ENCODE measurements around the gene KLHL29. TPM values are rescaled to one million over a fixed set of nuclear protein-coding genes. Genes with fewer than 3 reads are reported as not detected.

The KLHL29 gene
- total and polyA plus RNA-seq, 2 of the 13 experiments (the other 11 are each of a cell fraction or from before 2014, with no cell fraction given) = 0.01 TPM; not detected in 1

DNA sequence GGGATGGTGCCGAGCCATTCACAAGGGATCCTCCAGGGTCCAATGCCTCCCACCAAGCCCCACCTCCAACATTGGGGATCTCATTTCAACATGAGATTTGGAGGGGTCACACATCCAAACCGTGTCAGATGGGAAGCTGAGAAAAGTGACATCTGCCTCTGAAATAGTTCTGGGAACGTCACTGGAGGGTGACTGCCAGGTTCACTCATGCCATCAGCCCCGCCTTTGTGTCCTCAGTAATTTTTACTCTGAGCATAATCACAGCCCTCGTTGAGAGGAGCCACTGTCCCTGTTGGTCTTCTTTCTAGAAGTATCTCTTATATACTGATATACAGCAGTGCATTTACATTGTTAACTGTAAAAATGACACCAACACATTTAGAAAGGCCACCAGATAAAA is 67.4 kb downstream of the KLHL29 start:
- Histone ChIP-seq H3K4me1 (ENCODE audit: insufficient read depth, low read length) (no peaks in the 10 kb centered on the region), H3K4me2 (ENCODE audit: low read depth, low read length) (no peak overlapping the region), H3K27me3 (ENCODE audit: control insufficient read depth in 1 of 2, insufficient read depth in 2 of 2, low read length in 2 of 2) (peaks cover 1 to 9% of the 10 kb centered on the region in 2 experiments; a peak in 2 of 5 replicates), H3K4me3 (replicated peaks in 1 of 3; ENCODE audit: insufficient read depth in 1 of 3, low read depth in 2 of 3, low read length in 3 of 3) (no peak overlapping the region), H3K36me3 (replicated peaks in 1 of 2; ENCODE audit: control insufficient read depth in 1 of 2, insufficient read depth in 2 of 2, low read length in 2 of 2) (no peaks in the 10 kb centered on the region), H3K27ac (ENCODE audit: extremely low read length, insufficient read depth, low read length) (no peak overlapping the region), H3K79me2 (ENCODE audit: insufficient read depth, low read length) (no peaks in the 10 kb centered on the region), H2AFZ (ENCODE audit: low read length) (no peak overlapping the region), H4K20me1 (ENCODE audit: insufficient read depth, low read length) (no peaks in the 10 kb centered on the region), H3K9ac (ENCODE audit: insufficient read depth, low read depth, low read length) (no peak overlapping the region), H3K9me3 (ENCODE audit: low read length) (no peaks in the 10 kb centered on the region)
- ChIA-PET CTCF (ENCODE audit: low intra/inter-chr PET ratio, low total read pairs) (no interaction called here), POLR2A (no interaction called here)
- FAIRE-seq (no peak), DNase-seq (ENCODE audit: low spot score) (no peak), ATAC-seq (no peak)
- intact Hi-C loops (cut with micrococcal nuclease; ENCODE audit: unreplicated experiment) (no loop called here), in situ Hi-C loops (cut with HindIII; ENCODE audit: extremely low pct_ligation_motif_present, low pct_unique_long_range_greater_than_20kb) (no loop called here)
- BruUV-seq (replicated peaks) = no TSS peak
- 25% methylated on average over 5 of the region's 5 CpGs for WGBS (ENCODE audit: low lambda C conversion rate)
- TF ChIP-seq ZNF607 (CRISPR knock-in tag; IDR thresholded peaks at IDR 0.05; ENCODE audit: borderline replicate concordance) (no peak), ZNF253 (CRISPR knock-in tag; IDR thresholded peaks at IDR 0.05; ENCODE audit: borderline replicate concordance) (no peak)
- TF ChIP-seq, protein P1, sequence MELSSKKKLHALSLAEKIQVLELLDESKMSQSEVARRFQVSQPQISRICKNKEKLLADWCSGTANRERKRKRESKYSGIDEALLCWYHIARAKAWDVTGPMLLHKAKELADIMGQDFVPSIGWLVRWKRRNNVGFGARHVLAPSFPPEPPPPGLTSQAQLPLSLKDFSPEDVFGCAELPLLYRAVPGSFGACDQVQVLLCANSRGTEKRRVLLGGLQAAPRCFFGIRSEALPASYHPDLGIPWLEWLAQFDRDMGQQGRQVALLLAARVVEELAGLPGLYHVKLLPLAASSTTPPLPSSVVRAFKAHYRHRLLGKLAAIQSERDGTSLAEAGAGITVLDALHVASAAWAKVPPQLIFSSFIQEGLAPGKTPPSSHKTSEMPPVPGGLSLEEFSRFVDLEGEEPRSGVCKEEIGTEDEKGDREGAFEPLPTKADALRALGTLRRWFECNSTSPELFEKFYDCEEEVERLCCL (CRISPR knock-in tag; IDR thresholded peaks at IDR 0.05; ENCODE audit: borderline replicate concordance) = no peak

DNA sequence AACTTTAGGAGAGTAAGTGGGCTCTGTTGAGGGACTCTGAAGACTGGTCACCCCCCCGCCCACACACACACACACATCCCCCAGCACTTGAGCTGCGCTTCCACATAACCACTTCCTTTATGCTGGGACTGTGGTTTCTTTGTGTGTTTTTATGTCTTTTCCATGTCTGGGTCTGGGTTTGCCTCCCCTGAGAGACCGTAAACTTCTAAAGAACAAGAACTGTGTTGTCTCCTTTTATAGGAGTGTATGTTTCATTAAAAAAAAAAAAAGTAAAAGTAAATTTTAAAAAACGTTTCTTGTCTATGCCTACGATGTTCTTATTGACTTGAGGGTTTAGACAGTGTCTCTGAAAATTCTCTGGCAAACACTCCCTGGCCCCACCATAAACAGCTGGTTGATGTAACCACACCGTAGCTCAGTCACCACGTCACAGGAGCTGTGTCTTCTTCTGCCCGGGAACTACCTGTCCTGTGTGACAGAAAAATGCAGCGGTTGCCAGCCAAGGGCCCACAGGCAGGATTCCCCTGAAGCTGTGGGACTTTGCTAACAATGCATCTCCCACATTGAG is 68.0 kb downstream of the KLHL29 start:
- Histone ChIP-seq H3K27me3 (ENCODE audit: control insufficient read depth in 1 of 2, insufficient read depth in 2 of 2, low read length in 2 of 2) (peaks cover 1 to 9% of the 10 kb centered on the region in 2 experiments; a peak in 2 of 5 replicates), H3K4me3 (replicated peaks in 1 of 3; ENCODE audit: insufficient read depth in 1 of 3, low read depth in 2 of 3, low read length in 3 of 3) (no peak overlapping the region), H2AFZ (ENCODE audit: low read length) (no peak overlapping the region), H3K4me2 (ENCODE audit: low read depth, low read length) (no peak overlapping the region), H4K20me1 (ENCODE audit: insufficient read depth, low read length) (no peaks in the 10 kb centered on the region), H3K9me3 (ENCODE audit: low read length) (no peaks in the 10 kb centered on the region), H3K9ac (ENCODE audit: insufficient read depth, low read depth, low read length) (no peak overlapping the region), H3K4me1 (ENCODE audit: insufficient read depth, low read length) (no peaks in the 10 kb centered on the region), H3K36me3 (replicated peaks in 1 of 2; ENCODE audit: control insufficient read depth in 1 of 2, insufficient read depth in 2 of 2, low read length in 2 of 2) (no peaks in the 10 kb centered on the region), H3K27ac (ENCODE audit: extremely low read length, insufficient read depth, low read length) (no peak overlapping the region), H3K79me2 (ENCODE audit: insufficient read depth, low read length) (no peaks in the 10 kb centered on the region)
- ATAC-seq = no peak
- ChIA-PET POLR2A (no interaction called here), CTCF (ENCODE audit: low intra/inter-chr PET ratio, low total read pairs) (no interaction called here)
- FAIRE-seq = no peak
- in situ Hi-C loops (cut with HindIII; ENCODE audit: extremely low pct_ligation_motif_present, low pct_unique_long_range_greater_than_20kb) (no loop called here), intact Hi-C loops (cut with micrococcal nuclease; ENCODE audit: unreplicated experiment) (no loop called here)
- 40% methylated on average over 9 of the region's 9 CpGs for WGBS (ENCODE audit: low lambda C conversion rate)
- TF ChIP-seq ZNF235 (CRISPR knock-in tag; IDR thresholded peaks at IDR 0.05; ENCODE audit: borderline replicate concordance) (no peak), ZSCAN30 (CRISPR knock-in tag; IDR thresholded peaks at IDR 0.05) (no peak), ZNF343 (CRISPR knock-in tag; IDR thresholded peaks at IDR 0.05) (no peak), CREB1 (IDR thresholded peaks at IDR 0.05) (0 out of 2 replicates have a peak, but pooled peaks have one; percentile 17), CREB1 (CRISPR knock-in tag; IDR thresholded peaks at IDR 0.05) (no peak), ZNF773 (CRISPR knock-in tag; IDR thresholded peaks at IDR 0.05; ENCODE audit: borderline replicate concordance) (no peak)
- TF ChIP-seq, protein P2, sequence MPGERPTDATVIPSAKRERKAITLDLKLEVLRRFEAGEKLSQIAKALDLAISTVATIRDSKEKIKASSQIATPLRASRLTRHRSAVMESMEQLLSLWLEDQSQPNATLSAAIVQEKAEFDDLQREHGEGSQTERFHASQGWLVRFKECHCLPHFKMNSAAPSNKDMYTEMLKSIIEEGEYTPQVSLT (CRISPR knock-in tag; IDR thresholded peaks at IDR 0.05; ENCODE audit: borderline replicate concordance, low read depth) = no peak
- DNase-seq (ENCODE audit: low spot score) = no peak
- BruUV-seq (replicated peaks) = no TSS peak

All from HepG2 (cell line).